Nephron progenitor cell (in vitro differentiated cells): ENCODE measurements around the gene TEAD1.

Experiments used
- DNase-seq: peaks from one replicate; pipeline ENCODE4 v3.0.0; 2021
- H3K27ac Mint-ChIP-seq: 2 replicates; pipeline ENCODE4 v1.8.0; 2021; ENCODE audit warnings: mild to moderate bottlenecking, moderate library complexity, mixed read lengths
- H3K27me3 Mint-ChIP-seq: 2 replicates; pipeline ENCODE4 v1.8.0; 2021; ENCODE audit warnings: mild to moderate bottlenecking, low read depth, mixed read lengths; ENCODE audit not compliant: poor library complexity
- H3K36me3 Mint-ChIP-seq: 2 replicates; pipeline ENCODE4 v1.8.0; 2021; ENCODE audit warnings: low read depth, mixed read lengths
- H3K4me1 Mint-ChIP-seq: 2 replicates; pipeline ENCODE4 v1.8.0; 2021; ENCODE audit warnings: mixed read lengths
- H3K4me3 Mint-ChIP-seq: 2 replicates; pipeline ENCODE4 v1.8.0; 2021; ENCODE audit warnings: mild to moderate bottlenecking, moderate library complexity, mixed read lengths
- H3K9me3 Mint-ChIP-seq: 2 replicates; pipeline ENCODE4 v1.8.0; 2021; ENCODE audit warnings: mild to moderate bottlenecking, moderate library complexity, mixed read lengths
- TF ChIP-seq, protein P1 (sequence below): fragments of 200-600 bp; sonication (generic); IDR thresholded peaks from 2 replicates; pipeline ENCODE4 v1.5.0; 2021; ENCODE audit warnings: antibody characterized with exemption

The TEAD1 gene

DNA sequence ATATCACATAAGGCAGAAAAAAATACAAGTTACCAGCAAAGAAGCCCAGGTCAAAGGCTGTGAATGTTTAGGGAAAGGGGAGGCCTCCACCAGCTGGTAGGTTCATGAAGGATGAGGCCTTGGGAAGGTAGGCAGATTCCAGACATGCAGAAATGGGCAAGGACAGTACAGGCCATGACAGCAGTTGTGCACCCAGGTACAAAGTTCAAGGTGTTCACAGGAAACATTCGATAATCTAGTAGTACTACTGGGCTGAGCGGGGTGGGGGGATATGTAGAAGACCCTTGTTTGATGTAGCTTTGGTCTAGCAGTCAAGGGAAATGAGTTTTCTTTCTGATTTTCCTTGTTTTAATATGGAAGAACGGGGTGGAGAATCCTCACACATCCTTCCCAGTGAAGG lies 182.1 kb downstream of the TEAD1 start:
- no peak overlapping the region for H3K27ac Mint-ChIP-seq
- peaks cover 18% of the 10 kb centered on the region for H3K4me1 Mint-ChIP-seq
- no peak for DNase-seq
- TF ChIP-seq, protein P1, sequence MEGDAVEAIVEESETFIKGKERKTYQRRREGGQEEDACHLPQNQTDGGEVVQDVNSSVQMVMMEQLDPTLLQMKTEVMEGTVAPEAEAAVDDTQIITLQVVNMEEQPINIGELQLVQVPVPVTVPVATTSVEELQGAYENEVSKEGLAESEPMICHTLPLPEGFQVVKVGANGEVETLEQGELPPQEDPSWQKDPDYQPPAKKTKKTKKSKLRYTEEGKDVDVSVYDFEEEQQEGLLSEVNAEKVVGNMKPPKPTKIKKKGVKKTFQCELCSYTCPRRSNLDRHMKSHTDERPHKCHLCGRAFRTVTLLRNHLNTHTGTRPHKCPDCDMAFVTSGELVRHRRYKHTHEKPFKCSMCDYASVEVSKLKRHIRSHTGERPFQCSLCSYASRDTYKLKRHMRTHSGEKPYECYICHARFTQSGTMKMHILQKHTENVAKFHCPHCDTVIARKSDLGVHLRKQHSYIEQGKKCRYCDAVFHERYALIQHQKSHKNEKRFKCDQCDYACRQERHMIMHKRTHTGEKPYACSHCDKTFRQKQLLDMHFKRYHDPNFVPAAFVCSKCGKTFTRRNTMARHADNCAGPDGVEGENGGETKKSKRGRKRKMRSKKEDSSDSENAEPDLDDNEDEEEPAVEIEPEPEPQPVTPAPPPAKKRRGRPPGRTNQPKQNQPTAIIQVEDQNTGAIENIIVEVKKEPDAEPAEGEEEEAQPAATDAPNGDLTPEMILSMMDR: no peak
- H3K4me3 Mint-ChIP-seq: no peak overlapping the region
- peaks cover 20% of the 10 kb centered on the region for H3K36me3 Mint-ChIP-seq
- no peaks in the 10 kb centered on the region for H3K9me3 Mint-ChIP-seq
- H3K27me3 Mint-ChIP-seq: peaks cover 2% of the 10 kb centered on the region

DNA sequence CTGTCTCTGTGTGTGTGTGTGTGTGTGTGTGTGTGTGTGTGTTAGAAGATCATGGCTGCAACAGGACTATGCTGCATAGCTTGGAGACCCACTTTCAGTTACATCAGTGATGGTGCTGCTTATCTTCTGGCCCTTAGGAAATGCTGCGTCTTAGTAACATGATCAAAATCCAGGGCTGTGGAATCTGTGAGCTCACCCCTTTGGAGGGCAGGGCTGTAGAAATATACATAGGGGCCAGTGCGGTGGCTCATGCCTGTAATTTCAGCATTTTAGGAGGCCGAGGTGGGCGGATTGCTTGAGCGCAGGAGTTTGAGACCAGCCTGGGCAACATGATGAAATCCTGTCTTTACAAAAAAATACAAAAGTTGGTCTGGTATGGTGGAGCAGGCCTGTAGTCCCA lies 183.4 kb downstream of the TEAD1 start:
- no peaks in the 10 kb centered on the region for H3K9me3 Mint-ChIP-seq
- peaks cover 2% of the 10 kb centered on the region for H3K27me3 Mint-ChIP-seq
- H3K4me1 Mint-ChIP-seq: peaks cover 19% of the 10 kb centered on the region
- peaks cover 13% of the 10 kb centered on the region for H3K36me3 Mint-ChIP-seq
- H3K27ac Mint-ChIP-seq: no peak overlapping the region
- no peak overlapping the region for H3K4me3 Mint-ChIP-seq
- TF ChIP-seq, protein P1: no peak
- DNase-seq: no peak

DNA sequence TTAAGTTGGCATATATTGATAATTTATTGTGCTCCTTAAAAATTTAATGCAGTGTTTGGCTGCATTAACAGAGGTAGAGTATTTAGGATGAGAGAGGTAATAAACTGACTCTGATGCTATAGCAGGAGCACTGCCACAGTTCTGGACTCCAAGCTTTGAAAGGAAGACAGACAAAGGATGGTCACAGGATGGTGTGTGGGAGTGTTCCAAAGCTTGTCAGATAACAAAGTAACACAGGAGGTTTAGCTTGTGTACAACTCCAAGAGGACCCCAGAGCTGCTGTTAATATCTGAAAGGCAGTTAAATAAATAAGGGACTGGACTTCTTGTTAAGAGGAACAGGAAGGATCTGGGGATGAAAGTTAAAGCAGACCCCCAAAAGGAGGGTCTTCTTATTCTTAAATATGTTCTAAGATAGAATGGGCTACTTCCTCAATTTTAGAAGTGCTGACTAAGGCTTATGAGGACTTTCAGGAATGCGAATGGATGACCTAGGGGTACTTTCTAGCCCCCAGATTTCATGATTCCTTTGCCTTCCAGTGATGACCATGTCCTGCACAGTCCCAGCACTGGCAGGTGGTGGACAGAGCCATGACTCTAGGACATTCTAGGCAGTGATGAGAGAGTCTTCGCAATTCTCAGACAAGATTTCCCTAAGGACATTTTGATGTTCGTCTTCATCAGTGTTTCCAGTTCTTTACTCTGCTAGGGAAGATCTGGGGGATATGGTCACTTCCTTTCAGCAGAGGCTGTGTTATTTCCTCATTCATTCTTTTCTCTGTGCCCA lies 185.8 kb downstream of the TEAD1 start:
- Mint-ChIP-seq H3K27me3 (peaks cover 5% of the 10 kb centered on the region), H3K36me3 (peaks cover 9% of the 10 kb centered on the region), H3K4me1 (peaks cover 40% of the 10 kb centered on the region), H3K27ac (peak overlapping the region; percentile 25), H3K4me3 (no peak overlapping the region), H3K9me3 (no peaks in the 10 kb centered on the region)
- DNase-seq: no peak
- TF ChIP-seq, protein P1: no peak

DNA sequence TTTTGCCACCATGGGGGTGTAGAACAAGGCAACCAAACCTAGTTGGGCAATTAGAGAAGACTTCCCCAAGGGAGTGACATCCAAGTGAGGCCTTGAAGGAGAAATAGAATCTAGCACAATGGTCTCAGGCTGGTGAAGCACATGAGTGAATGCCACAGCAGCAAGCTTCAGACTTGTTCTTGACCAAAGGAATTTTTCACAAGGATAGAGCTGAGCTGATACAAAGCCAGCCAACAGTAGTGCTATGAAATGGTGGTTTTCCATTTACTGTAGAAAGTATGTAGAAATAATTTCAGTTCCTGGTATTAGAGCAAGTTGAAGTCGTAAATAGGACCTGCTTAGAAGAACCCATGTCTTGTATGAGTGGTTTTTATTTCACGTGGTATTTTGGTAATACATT lies 186.6 kb downstream of the TEAD1 start:
- H3K27ac Mint-ChIP-seq: no peak overlapping the region
- H3K9me3 Mint-ChIP-seq: no peaks in the 10 kb centered on the region
- H3K4me1 Mint-ChIP-seq: peaks cover 46% of the 10 kb centered on the region
- H3K36me3 Mint-ChIP-seq: peaks cover 9% of the 10 kb centered on the region
- no peak overlapping the region for H3K4me3 Mint-ChIP-seq
- H3K27me3 Mint-ChIP-seq: peaks cover 5% of the 10 kb centered on the region
- TF ChIP-seq, protein P1: no peak
- DNase-seq: no peak

DNA sequence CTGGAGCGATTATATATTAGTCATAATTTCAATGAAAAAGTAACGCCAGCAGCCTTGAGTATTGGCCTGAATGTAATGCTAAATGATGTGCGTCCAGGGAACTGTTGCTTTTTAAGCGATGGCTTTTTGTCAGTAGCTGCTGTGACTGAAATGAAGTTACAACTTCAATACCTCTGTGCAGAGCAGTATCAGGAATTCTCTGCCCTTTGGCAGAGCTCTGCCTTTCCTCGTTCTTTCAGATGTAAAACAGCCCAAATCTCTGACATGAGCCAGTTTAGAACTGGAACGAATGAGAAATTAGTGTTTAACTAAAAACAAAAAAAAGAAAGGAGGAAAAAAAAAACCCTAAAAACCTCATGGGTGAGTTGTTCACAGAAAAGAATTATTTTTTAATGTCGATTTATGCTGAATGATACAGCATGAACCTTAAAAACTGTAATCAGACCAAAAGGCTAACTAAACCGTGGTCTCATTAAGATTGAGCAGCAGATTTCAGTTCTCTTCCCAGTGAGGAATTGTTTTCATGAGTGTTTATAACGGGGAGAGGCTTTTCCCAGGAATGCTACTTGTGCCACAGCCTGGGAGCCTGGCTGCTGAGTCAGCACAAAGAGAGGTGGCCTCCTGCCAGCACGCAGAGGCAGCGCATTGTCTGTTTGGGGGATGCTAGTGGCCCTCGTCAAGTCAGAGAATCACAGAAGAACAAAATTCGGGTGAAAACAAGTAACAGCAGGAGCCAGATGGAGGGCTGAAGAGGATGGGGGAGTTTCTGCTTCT lies 188.7 kb downstream of the TEAD1 start:
- DNase-seq: peak; percentile 57
- TF ChIP-seq, protein P1: no peak
- peak overlapping the region; percentile 55 for H3K27ac Mint-ChIP-seq
- peaks cover 3% of the 10 kb centered on the region for H3K27me3 Mint-ChIP-seq
- H3K4me1 Mint-ChIP-seq: peaks cover 67% of the 10 kb centered on the region
- H3K36me3 Mint-ChIP-seq: peaks cover 9% of the 10 kb centered on the region
- no peaks in the 10 kb centered on the region for H3K9me3 Mint-ChIP-seq
- peak overlapping the region; percentile 66 for H3K4me3 Mint-ChIP-seq
